H1 (cell line): ENCODE measurements around the gene BICRAL. TPM values are rescaled to one million over a fixed set of nuclear protein-coding genes. Genes with fewer than 3 reads are reported as not detected.

ENCODE experiments used
- CTCF ChIA-PET: fragments of 300-600 bp; sonication (Branson Sonifier 250); formaldehyde crosslinking; loops from one replicate; lab custom pipeline; 2021; ENCODE audit not compliant: partially characterized antibody; lab: Charles Lee
- POLR2A ChIA-PET: fragments of 300-600 bp; sonication (Branson Sonifier 250); formaldehyde crosslinking; loops from one replicate; lab custom pipeline; 2021; ENCODE audit warnings: inconsistent platforms; ENCODE audit not compliant: partially characterized antibody; lab: Charles Lee
- DNase-seq, 2 experiments: peaks; one replicate each; pipeline versions ENCODE4 v3.0.0 to v3.0.0-alpha.2; 2010 to 2022; ENCODE audit warnings: low spot score in 2 of 2, low read depth in 1 of 2, mixed read lengths in 1 of 2
- FAIRE-seq: peaks from 2 replicates; lab custom pipeline; 2011; peaks lifted over from hg19 to GRCh38; lab: Jason Lieb, UNC
- H2AFZ ChIP-seq: 2 replicates; pipeline ENCODE4 v1.8.1; 2012; ENCODE audit warnings: low read length, inconsistent platforms
- H2AK5ac ChIP-seq: 2 replicates; pipeline ENCODE4 v1.6.1; 2013; ENCODE audit warnings: low read depth, low read length
- H2BK120ac ChIP-seq: replicated peaks from 2 replicates; pipeline ENCODE3; 2013; ENCODE audit warnings: low read depth, low read length, inconsistent platforms
- H2BK12ac ChIP-seq: 2 replicates; pipeline ENCODE4 v1.6.1; 2013; ENCODE audit warnings: low read depth, low read length
- H2BK15ac ChIP-seq: 2 replicates; pipeline ENCODE4 v1.6.1; 2013; ENCODE audit warnings: low read length
- H2BK20ac ChIP-seq: 2 replicates; pipeline ENCODE4 v1.6.1; 2013; ENCODE audit warnings: low read length
- H2BK5ac ChIP-seq: 2 replicates; pipeline ENCODE4 v1.6.1; 2013; ENCODE audit warnings: low read depth, low read length
- H3K14ac ChIP-seq: 2 replicates; pipeline ENCODE4 v1.6.1; 2013; ENCODE audit warnings: inconsistent platforms; ENCODE audit not compliant: insufficient read length
- H3K18ac ChIP-seq: 2 replicates; pipeline ENCODE4 v1.6.1; 2013; ENCODE audit warnings: low read length; ENCODE audit errors: extremely low read depth
- H3K23ac ChIP-seq: 2 replicates; pipeline ENCODE4 v1.6.1; 2013; ENCODE audit warnings: inconsistent platforms; ENCODE audit not compliant: insufficient read length
- H3K23me2 ChIP-seq: 2 replicates; pipeline ENCODE4 v1.6.1; 2013; ENCODE audit warnings: low read depth, low read length
- H3K27ac ChIP-seq: 2 replicates; pipeline ENCODE4 v1.6.1; 2011; ENCODE audit warnings: low read depth, low read length, inconsistent platforms
- H3K27me3 ChIP-seq, 4 experiments: replicated peaks in 1 of 4; 1 replicate in 1 of 4; 2 replicates in 3 of 4; pipeline versions ENCODE4 v1.6.1 to v1.8.1; 2011 to 2013; ENCODE audit warnings: low read length in 3 of 4, mild to moderate bottlenecking in 3 of 4, inconsistent platforms in 2 of 4, mixed read lengths in 2 of 4, moderate library complexity in 1 of 4; ENCODE audit not compliant: control insufficient read depth in 3 of 4, insufficient read depth in 3 of 4; ENCODE audit errors: extremely low read depth in 1 of 4
- H3K36me3 ChIP-seq, 4 experiments: 2 replicates each; pipeline versions ENCODE4 v1.6.1 to v1.8.1; 2011 to 2013; ENCODE audit warnings: mild to moderate bottlenecking in 4 of 4, low read length in 3 of 4, moderate library complexity in 2 of 4, control low read depth in 1 of 4, inconsistent platforms in 1 of 4; ENCODE audit not compliant: insufficient read depth in 4 of 4, control insufficient read depth in 2 of 4
- H3K4ac ChIP-seq: replicated peaks from 2 replicates; pipeline ENCODE3; 2013; ENCODE audit warnings: low read length, low read depth, mixed read lengths, inconsistent platforms; ENCODE audit not compliant: insufficient read length
- H3K4me1 ChIP-seq, 4 experiments: replicated peaks in 1 of 4; 1 replicate in 1 of 4; 2 replicates in 3 of 4; pipeline versions ENCODE4 v1.6.1 to v1.8.1; 2011 to 2013; ENCODE audit warnings: low read length in 3 of 4, inconsistent platforms in 2 of 4, mixed read lengths in 1 of 4; ENCODE audit not compliant: insufficient read depth in 4 of 4, control insufficient read depth in 3 of 4
- H3K4me2 ChIP-seq, 2 experiments: 2 replicates each; pipeline versions ENCODE4 v1.6.1 to v1.8.1; 2011 to 2013; ENCODE audit warnings: low read depth in 2 of 2, low read length in 2 of 2, control low read depth in 1 of 2, inconsistent platforms in 1 of 2, mild to moderate bottlenecking in 1 of 2; ENCODE audit not compliant: insufficient read depth in 1 of 2
- H3K4me3 ChIP-seq, 4 experiments: fragments of 200-600, 300-600 bp in 1 of 4; sonication (generic), shearing (Covaris generic), sonication (Bioruptor Twin) in 1 of 4; 2 replicates each; pipeline versions ENCODE4 v1.5.1 to v1.8.1; 2011 to 2016; ENCODE audit warnings: low read length in 4 of 4, low read depth in 3 of 4, control low read depth in 2 of 4, inconsistent platforms in 2 of 4, mild to moderate bottlenecking in 2 of 4, mixed read lengths in 1 of 4, moderate library complexity in 1 of 4; ENCODE audit not compliant: insufficient read depth in 2 of 4; ENCODE audit errors: extremely low read depth in 1 of 4
- H3K56ac ChIP-seq: replicated peaks from 2 replicates; pipeline ENCODE3; 2013; ENCODE audit warnings: low read depth, mild to moderate bottlenecking, mixed read lengths, low read length, inconsistent platforms; ENCODE audit not compliant: insufficient read length
- H3K79me1 ChIP-seq: 2 replicates; pipeline ENCODE4 v1.6.1; 2013; ENCODE audit warnings: low read depth, low read length, control low read depth
- H3K79me2 ChIP-seq, 2 experiments: 2 replicates each; pipeline versions ENCODE4 v1.6.1 to v1.8.1; 2012 to 2013; ENCODE audit warnings: low read length in 2 of 2, mild to moderate bottlenecking in 2 of 2, inconsistent platforms in 1 of 2; ENCODE audit not compliant: insufficient read depth in 2 of 2, control insufficient read depth in 1 of 2
- H3K9ac ChIP-seq, 4 experiments: replicated peaks in 1 of 4; 1 replicate in 1 of 4; 2 replicates in 3 of 4; pipeline versions ENCODE4 v1.6.1 to v1.8.1; 2011 to 2013; ENCODE audit warnings: low read depth in 3 of 4, low read length in 3 of 4, control low read depth in 2 of 4, mild to moderate bottlenecking in 2 of 4, moderate library complexity in 2 of 4, inconsistent platforms in 1 of 4; ENCODE audit errors: extremely low read depth in 1 of 4
- H3K9me3 ChIP-seq, 2 experiments: 2 replicates each; pipeline versions ENCODE4 v1.6.1 to v1.8.1; 2012 to 2013; ENCODE audit warnings: mild to moderate bottlenecking in 2 of 2, moderate library complexity in 2 of 2, control low read depth in 1 of 2, inconsistent platforms in 1 of 2, low read depth in 1 of 2, low read length in 1 of 2, mixed read lengths in 1 of 2; ENCODE audit not compliant: insufficient read depth in 2 of 2
- H4K20me1 ChIP-seq, 2 experiments: replicated peaks in 1 of 2; 2 replicates each; pipeline versions ENCODE3 to v1.8.1; 2011 to 2013; ENCODE audit warnings: inconsistent platforms in 2 of 2, low read length in 2 of 2, mild to moderate bottlenecking in 1 of 2; ENCODE audit not compliant: insufficient read depth in 2 of 2, control insufficient read depth in 1 of 2
- H4K5ac ChIP-seq: 2 replicates; pipeline ENCODE4 v1.6.1; 2013; ENCODE audit warnings: low read length, low read depth, mixed read lengths, inconsistent platforms; ENCODE audit not compliant: insufficient read length
- H4K8ac ChIP-seq: 2 replicates; pipeline ENCODE4 v1.8.0; 2013; ENCODE audit warnings: mild to moderate bottlenecking, moderate library complexity, low read length, inconsistent platforms; ENCODE audit not compliant: insufficient read depth; ENCODE audit errors: extremely low read depth
- H4K91ac ChIP-seq: replicated peaks from 2 replicates; pipeline ENCODE3; 2013; ENCODE audit warnings: low read length, mixed read lengths, inconsistent platforms; ENCODE audit not compliant: insufficient read length
- CBX8 ChIP-seq: fragments of 300-800, 300-1000 bp; sonication (generic); IDR thresholded peaks from 2 replicates; pipeline ENCODE4 v1.7.1; 2016; ENCODE audit warnings: low read depth, low read length, borderline replicate concordance
- GABPA ChIP-seq: IDR thresholded peaks from 2 replicates; pipeline ENCODE4 v1.6.1; 2011; ENCODE audit warnings: mild to moderate bottlenecking, low read length, moderate library complexity, borderline replicate concordance; ENCODE audit not compliant: insufficient read depth
- JUN ChIP-seq: IDR thresholded peaks from 2 replicates; pipeline ENCODE4 v1.6.1; 2011; ENCODE audit warnings: low read depth, mild to moderate bottlenecking, improper control_type of control experiment, low read length
- PHF8 ChIP-seq: fragments of 200-600 bp; sonication (generic); conservative IDR thresholded peaks from 2 replicates; pipeline ENCODE4 v1.7.1; 2012; ENCODE audit warnings: low read depth, mild to moderate bottlenecking, inconsistent platforms, low read length, moderate library complexity
- SIRT6 ChIP-seq: IDR thresholded peaks from one replicate; pipeline ENCODE4 v1.7.1; 2012; ENCODE audit warnings: low read length, inconsistent platforms
- WGBS, 2 experiments: shearing (Covaris generic) in 1 of 2; methylation state at CpG; one replicate each; pipeline versions ENCODE4 v1.1.6 to v1.1.7; 2013 to 2015; ENCODE audit warnings: low lambda C conversion rate in 2 of 2, mixed read lengths in 2 of 2, inconsistent platforms in 1 of 2, low coverage in 1 of 2, missing lambda C conversion rate in 1 of 2; ENCODE audit not compliant: insufficient replicate concordance in 2 of 2, insufficient coverage in 1 of 2, insufficient read length in 1 of 2; ENCODE audit errors: extremely low coverage in 1 of 2, missing lambda C conversion rate in 1 of 2; 5-methylcytosine and 5-hydroxymethylcytosine counted together
- polyA plus RNA-seq, 7 experiments: library from polyadenylated mRNA; depleted of rRNA in 3 of 7; stranded (reverse) in 5 of 7; unstranded in 2 of 7; fragments of >200 nt in 5 of 7; fragments of 200-250 nt in 2 of 7; gene quantifications; 1 replicate in 5 of 7; 2 replicates in 1 of 7; 4 replicates in 1 of 7; pipeline versions ENCODE4 v1.2.1 to v1.2.3, GENCODE V29; 2011 to 2013; ENCODE audit warnings: missing spikeins in 2 of 7, mixed read lengths in 2 of 7
- total RNA-seq: library from RNA; stranded (reverse); fragmentation: NEBNext Ultra II Directional; extraction: Animal tissue kit (Norgen Biotek cat#: 25700); gene quantifications from 2 replicates; pipeline ENCODE4 v1.2.1, GENCODE V29; 2021

The BICRAL gene
- total and polyA plus RNA-seq, 2 of the 8 experiments (the other 6 are each of a cell fraction or from before 2014, with no cell fraction given): 9.4 to 12.2 TPM

DNA sequence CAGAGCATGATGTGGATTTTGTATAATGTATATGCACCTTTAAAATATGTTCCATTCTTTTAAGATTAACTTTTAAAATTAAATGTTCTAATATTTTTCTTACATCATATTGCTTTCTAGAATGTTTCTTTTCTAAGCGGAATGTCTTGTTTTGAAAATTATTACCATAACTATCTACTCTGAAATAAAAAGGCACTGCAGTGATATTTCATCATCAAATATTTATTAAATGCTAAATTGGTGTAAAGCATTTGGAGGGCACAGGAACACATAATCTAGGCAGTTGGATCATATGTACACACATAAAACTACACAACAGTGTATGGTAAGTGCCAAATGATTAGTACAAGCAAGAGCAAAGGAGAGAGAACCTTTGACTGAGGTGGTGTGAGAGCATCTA, 13.8 kb downstream of the BICRAL start:
- Histone ChIP-seq H3K9ac (no peak overlapping the region), H4K20me1 (peaks cover 0 to under 1% of the 10 kb centered on the region in 2 experiments), H2BK20ac (no peak overlapping the region), H2BK120ac (no peak overlapping the region), H3K4me2 (no peak overlapping the region), H3K18ac (no peak overlapping the region), H3K9me3 (no peaks in the 10 kb centered on the region), H3K79me1 (no peaks in the 10 kb centered on the region), H4K91ac (no peak overlapping the region), H3K36me3 (no peaks in the 10 kb centered on the region), H4K8ac (no peak overlapping the region), H3K4me1 (peaks cover 0 to 4% (median under 1%) of the 10 kb centered on the region in 4 experiments; a peak in 3 of 7 replicates), H2BK15ac (no peak overlapping the region), H2BK5ac (no peak overlapping the region), H3K4me3 (no peak overlapping the region), H3K4ac (no peak overlapping the region), H3K23ac (no peak overlapping the region), H3K79me2 (no peaks in the 10 kb centered on the region), H3K27me3 (no peaks in the 10 kb centered on the region), H2BK12ac (no peak overlapping the region), H2AFZ (no peak overlapping the region), H4K5ac (no peak overlapping the region), H3K56ac (no peak overlapping the region), H2AK5ac (no peak overlapping the region), H3K23me2 (no peaks in the 10 kb centered on the region), H3K14ac (no peak overlapping the region), H3K27ac (no peak overlapping the region)
- TF ChIP-seq SIRT6 (no peak), PHF8 (no peak), JUN (no peak), GABPA (no peak), CBX8 (no peak)
- whole genome bisulfite sequencing, 2 experiments: 93% methylated on average over 1 of the region's 1 CpG; no CpG with 5 or more reads in 1 of the 2 experiments
- no peak for DNase-seq
- POLR2A ChIA-PET: no interaction called here
- FAIRE-seq: no peak
- CTCF ChIA-PET: no interaction called here
